ENCODE measurements around the gene COX6B1.

The COX6B1 gene

GRCh38 chr19:35636651-35637050, 11.5 kb upstream of the COX6B1 start:
- TF ChIP-seq CTCF (IDR thresholded peaks at IDR 0.05; ENCODE audit: borderline replicate concordance, insufficient read depth, low read depth, low read length) = no peak
- no peak overlapping the region for H3K4me3 ChIP-seq (ENCODE audit: low read depth, low read length)

- H3K4me3 ChIP-seq (ENCODE audit: low read depth, low read length) = no peak overlapping the region
- TF ChIP-seq CTCF (IDR thresholded peaks at IDR 0.05; ENCODE audit: borderline replicate concordance, insufficient read depth, low read depth, low read length) = no peak
Measured at GRCh38 chr19:35637165-35637564, 11.0 kb upstream of the COX6B1 start.

- no peak for TF ChIP-seq CTCF (IDR thresholded peaks at IDR 0.05; ENCODE audit: borderline replicate concordance, insufficient read depth, low read depth, low read length)
- H3K4me3 ChIP-seq (ENCODE audit: low read depth, low read length) = no peak overlapping the region
Measured at GRCh38 chr19:35639321-35639639, 8.8 kb upstream of the COX6B1 start.

GRCh38 chr19:35639863-35640262, 8.3 kb upstream of the COX6B1 start:
- TF ChIP-seq CTCF (IDR thresholded peaks at IDR 0.05; ENCODE audit: borderline replicate concordance, insufficient read depth, low read depth, low read length) = no peak
- no peak overlapping the region for H3K4me3 ChIP-seq (ENCODE audit: low read depth, low read length)

- no peak within 1 kb of the TSS for H3K4me3 ChIP-seq (ENCODE audit: low read depth, low read length)
- TF ChIP-seq CTCF (IDR thresholded peaks at IDR 0.05; ENCODE audit: borderline replicate concordance, insufficient read depth, low read depth, low read length) = no peak
Measured at GRCh38 chr19:35641515-35642151, 6.5 kb upstream of the COX6B1 start, which contains the start of gene ETV2. TSS of gene ETV2 (plus strand) at chr19:35641745. CDS start at chr19:35642461, 716 bp downstream.

GRCh38 chr19:35642312-35642711, 5.8 kb upstream of the COX6B1 start:
- H3K4me3 ChIP-seq (ENCODE audit: low read depth, low read length) = no peak overlapping the region
- no peak for TF ChIP-seq CTCF (IDR thresholded peaks at IDR 0.05; ENCODE audit: borderline replicate concordance, insufficient read depth, low read depth, low read length)

GRCh38 chr19:35642798-35643254, 5.3 kb upstream of the COX6B1 start:
- H3K4me3 ChIP-seq (ENCODE audit: low read depth, low read length) = peak overlapping the region; percentile 51
- TF ChIP-seq CTCF (IDR thresholded peaks at IDR 0.05; ENCODE audit: borderline replicate concordance, insufficient read depth, low read depth, low read length) = no peak

All from GM12875 (cell line).